ENCODE data around the gene TTPAL.

TTPAL gene

GRCh38 chr20:44429017-44429339 lies 46.7 kb upstream of the TTPAL start:
- H3K4me3 ChIP-seq (ENCODE audit: low read depth, low read length) = no peak overlapping the region
- in situ Hi-C loops (cut with HindIII; ENCODE audit: low sequenced_read_pairs) = no loop called here
- no peak for TF ChIP-seq CTCF (IDR thresholded peaks at IDR 0.05; ENCODE audit: low read depth, low read length, missing control alignments)
- DNase-seq (ENCODE audit: low read depth) = no peak

GRCh38 chr20:44429419-44430269 lies 46.0 kb upstream of the TTPAL start:
- in situ Hi-C loops (cut with HindIII; ENCODE audit: low sequenced_read_pairs) = no loop called here
- no peak for TF ChIP-seq CTCF (IDR thresholded peaks at IDR 0.05; ENCODE audit: low read depth, low read length, missing control alignments)
- no peak overlapping the region for H3K4me3 ChIP-seq (ENCODE audit: low read depth, low read length)
- DNase-seq (ENCODE audit: low read depth) = no peak

- in situ Hi-C loops (cut with HindIII; ENCODE audit: low sequenced_read_pairs) = no loop called here
- no peak for TF ChIP-seq CTCF (IDR thresholded peaks at IDR 0.05; ENCODE audit: low read depth, low read length, missing control alignments)
- DNase-seq (ENCODE audit: low read depth) = no peak
Observed at GRCh38 chr20:44430270-44431065, 45.2 kb upstream of the TTPAL start.

GRCh38 chr20:44431118-44431501 lies 44.6 kb upstream of the TTPAL start:
- TF ChIP-seq CTCF (IDR thresholded peaks at IDR 0.05; ENCODE audit: low read depth, low read length, missing control alignments) = no peak
- no peak for DNase-seq (ENCODE audit: low read depth)
- in situ Hi-C loops (cut with HindIII; ENCODE audit: low sequenced_read_pairs) = no loop called here
- H3K4me3 ChIP-seq (ENCODE audit: low read depth, low read length) = no peak overlapping the region

More at GRCh38 chr20:44430270-44431065, 45.2 kb upstream of the TTPAL start:
- H3K4me3 ChIP-seq (ENCODE audit: low read depth, low read length) = no peak overlapping the region

- no peak overlapping the region for H3K4me3 ChIP-seq (ENCODE audit: low read depth, low read length)
- no peak for DNase-seq (ENCODE audit: low read depth)
- in situ Hi-C loops (cut with HindIII; ENCODE audit: low sequenced_read_pairs) = no loop called here
- TF ChIP-seq CTCF (IDR thresholded peaks at IDR 0.05; ENCODE audit: low read depth, low read length, missing control alignments) = no peak
Observed at GRCh38 chr20:44431502-44432234, 44.0 kb upstream of the TTPAL start.
